ENCODE results near the gene FLNB. TPM values are rescaled to one million over a fixed set of nuclear protein-coding genes. Genes with fewer than 3 reads are reported as not detected.

FLNB gene
- total RNA-seq, 4 donors from 2014 or later = 164 to 258 (median 242) TPM

GRCh38 chr3:57966829-57967228, 41.4 kb upstream of the FLNB start:
- WGBS, 2 donors = 32 to 54% methylated on average over 4 of the region's 4 CpGs

GRCh38 chr3:57967590-57967989, 40.6 kb upstream of the FLNB start:
- H3K9me3 ChIP-seq = no peaks in the 10 kb centered on the region
- 68 to 75% methylated on average over 9 of the region's 9 CpGs for WGBS, 2 donors
- H3K4me1 ChIP-seq = peaks cover 0 to 12% of the 10 kb centered on the region in 2 donors
- no peaks in the 10 kb centered on the region for H3K27me3 ChIP-seq
- no peak for DNase-seq
- H3K27ac ChIP-seq = no peak overlapping the region
- no peaks in the 10 kb centered on the region for H3K36me3 ChIP-seq
- no peak for TF ChIP-seq POLR2A (IDR thresholded peaks at IDR 0.05)
- TF ChIP-seq CTCF (IDR thresholded peaks at IDR 0.05) = no peak
- intact Hi-C loops (cut with DNase I) = no loop called here
- H3K4me3 ChIP-seq (replicated peaks in 1 of 3) = no peak overlapping the region

More at GRCh38 chr3:57966829-57967228, 41.4 kb upstream of the FLNB start:
- TF ChIP-seq CTCF (IDR thresholded peaks at IDR 0.05) (no peak), POLR2A (IDR thresholded peaks at IDR 0.05) (no peak)
- intact Hi-C loops (cut with DNase I) = no loop called here
- H3K36me3 ChIP-seq = no peaks in the 10 kb centered on the region
- H3K4me3 ChIP-seq (replicated peaks in 1 of 3) = no peak overlapping the region
- H3K27ac ChIP-seq = no peak overlapping the region
- no peak for DNase-seq
- peaks cover 0 to 7% of the 10 kb centered on the region in 2 donors for H3K4me1 ChIP-seq
- no peaks in the 10 kb centered on the region for H3K9me3 ChIP-seq
- no peaks in the 10 kb centered on the region for H3K27me3 ChIP-seq

- no peak overlapping the region for H3K27ac ChIP-seq
- no peak for DNase-seq
- H3K27me3 ChIP-seq = no peaks in the 10 kb centered on the region
- intact Hi-C loops (cut with DNase I) = no loop called here
- H3K36me3 ChIP-seq = no peaks in the 10 kb centered on the region
- WGBS, 2 donors = 98% methylated on average over 5 of the region's 5 CpGs
- no peaks in the 10 kb centered on the region for H3K9me3 ChIP-seq
- peaks cover 0 to 17% of the 10 kb centered on the region in 2 donors for H3K4me1 ChIP-seq
- TF ChIP-seq POLR2A (IDR thresholded peaks at IDR 0.05) (no peak), CTCF (IDR thresholded peaks at IDR 0.05) (no peak)
- no peak overlapping the region for H3K4me3 ChIP-seq (replicated peaks in 1 of 3)
Measured at GRCh38 chr3:57968501-57968900, 39.7 kb upstream of the FLNB start.

GRCh38 chr3:57971975-57972374, 36.2 kb upstream of the FLNB start:
- Histone ChIP-seq H3K4me3 (replicated peaks in 1 of 3) (no peak overlapping the region), H3K9me3 (no peaks in the 10 kb centered on the region), H3K4me1 (peaks cover 0 to 22% of the 10 kb centered on the region in 2 donors), H3K27ac (peak overlapping the region in 1 of 3 donors; percentile 35), H3K27me3 (no peaks in the 10 kb centered on the region), H3K36me3 (no peaks in the 10 kb centered on the region)
- intact Hi-C loops (cut with DNase I) = no loop called here
- DNase-seq = no peak
- TF ChIP-seq POLR2A (IDR thresholded peaks at IDR 0.05) = no peak
- no peak for TF ChIP-seq CTCF (IDR thresholded peaks at IDR 0.05)
- WGBS, 2 donors = 69 to 70% methylated on average over 3 to 4 of the region's 4 CpGs

- intact Hi-C loops (cut with DNase I) = no loop called here
- H3K27me3 ChIP-seq = no peaks in the 10 kb centered on the region
- no peak for DNase-seq
- H3K36me3 ChIP-seq = no peaks in the 10 kb centered on the region
- no peak overlapping the region for H3K4me3 ChIP-seq (replicated peaks in 1 of 3)
- H3K4me1 ChIP-seq = peaks cover 0 to 22% of the 10 kb centered on the region in 2 donors
- H3K9me3 ChIP-seq = no peaks in the 10 kb centered on the region
- WGBS, 2 donors = 82 to 83% methylated on average over 9 of the region's 9 CpGs
- TF ChIP-seq POLR2A (IDR thresholded peaks at IDR 0.05) (no peak), CTCF (IDR thresholded peaks at IDR 0.05) (no peak)
- H3K27ac ChIP-seq = peak overlapping the region in 1 of 3 donors; percentile 10
Measured at GRCh38 chr3:57972531-57973111, 35.6 kb upstream of the FLNB start.

All from thyroid gland (tissue), 4 donors.